Heart left ventricle (tissue), 13 donors: Measurements from ENCODE around the gene ETV4.

Experiments used
- CTCF ChIP-seq, 12 donors: fragments of 200-600 bp; sonication (generic) in 4 of 12; IDR thresholded peaks; one replicate each; pipeline versions ENCODE4 v1.5.0 to v1.8.0; 2018 to 2022; ENCODE audit warnings: antibody characterized with exemption in 12 of 12, mild to moderate bottlenecking in 5 of 12
- POLR2A ChIP-seq, 2 donors: fragments of 450-650 bp; IDR thresholded peaks; one replicate each; pipeline ENCODE4 v1.6.1; 2017; ENCODE audit warnings: antibody characterized with exemption in 2 of 2, mild to moderate bottlenecking in 2 of 2, moderate library complexity in 2 of 2
- donor health status: ischemic (EF 13 %, LVEDD 7.1; RV severe dilation, severe dysfunction).
- donor health status: DM: no; HTN: yes; CAD: no.
- donor health status: DM: no; HTN: no; CAD: no.
- donor health status: ischemic (EF 25% LVEDD 6.9; RV normal size, moderate dysfunction).
- donor health status: ischemic (EF 25% LVEDD 5.7; RV mildly dilated, moderate dysfunction).
- donor health status: ischemic (EF 35%, LVEDD 5.7; RV mildly dilated, moderate dysfunction).
- donor health status: nonischemic (EF 11% LVEDD 7.7; RV severe dilation, severe dysfunction).
- donor health status: DM: yes; HTN: yes; CAD: no.
- donor health status: PGD.
- donor health status: ischemic (EF 29% LVEDD 5.4; RV normal size, mild dysfunction).
- donor health status: nonischemic (EF 23%, LVEDD 6.1; RV moderate dilation, normal function).

GRCh38 chr17:43577664-43578403 is 31.7 kb upstream of the ETV4 start:
- no peak for TF ChIP-seq CTCF (IDR thresholded peaks at IDR 0.05)
- TF ChIP-seq POLR2A (IDR thresholded peaks at IDR 0.05) = no peak
